Body of pancreas (tissue), 4 donors: Measurements from ENCODE around the gene BMP6.

Source experiments
- POLR2A ChIP-seq, 3 donors: fragments of 450-650 bp; IDR thresholded peaks; one replicate each; pipeline ENCODE4 v1.6.1; 2016; ENCODE audit warnings: antibody characterized with exemption in 3 of 3, mild to moderate bottlenecking in 2 of 3
- TF ChIP-seq, protein P1 (sequence below), 7 experiments: fragments of 450-650 bp in 4 of 7; fragments of 200-600 bp in 3 of 7; sonication (generic) in 3 of 7; IDR thresholded peaks; one replicate each; pipeline ENCODE4 v1.5.1; 2016 to 2019; ENCODE audit warnings: antibody characterized with exemption in 7 of 7

DNA sequence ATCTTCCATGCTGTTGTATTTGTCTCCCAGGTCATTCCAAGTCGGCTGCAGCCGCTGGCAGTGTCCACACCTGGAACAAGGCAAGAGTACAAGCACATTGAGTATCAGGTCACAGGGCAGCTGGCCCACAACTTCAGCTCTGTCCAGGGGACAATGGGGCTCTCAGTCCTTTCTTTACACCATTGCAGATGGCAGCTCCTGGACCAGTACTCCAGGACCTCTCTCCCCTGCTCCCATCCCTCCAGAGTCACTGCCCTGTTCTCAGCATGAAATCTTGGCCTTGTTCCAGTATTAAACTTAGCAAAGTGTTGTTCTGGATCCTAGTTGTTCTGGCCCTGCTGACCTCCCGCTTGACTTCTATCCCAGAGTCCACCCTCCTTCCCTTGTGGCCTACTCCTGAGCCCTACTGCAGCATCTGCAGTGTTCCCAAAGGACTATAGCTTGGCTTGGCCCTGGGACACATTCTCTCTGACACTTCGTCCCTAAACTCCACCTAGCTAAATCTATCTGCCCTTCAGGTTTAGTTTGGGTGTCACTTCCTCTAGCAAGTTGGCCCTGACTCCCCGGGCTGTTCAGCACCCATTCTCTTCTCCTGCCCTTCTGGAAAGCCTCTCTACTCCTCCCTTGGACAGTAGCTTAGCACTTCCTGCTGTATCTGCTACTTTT is 178.9 kb downstream of the BMP6 start:
- TF ChIP-seq POLR2A (IDR thresholded peaks at IDR 0.05): no peak
- TF ChIP-seq, protein P1, sequence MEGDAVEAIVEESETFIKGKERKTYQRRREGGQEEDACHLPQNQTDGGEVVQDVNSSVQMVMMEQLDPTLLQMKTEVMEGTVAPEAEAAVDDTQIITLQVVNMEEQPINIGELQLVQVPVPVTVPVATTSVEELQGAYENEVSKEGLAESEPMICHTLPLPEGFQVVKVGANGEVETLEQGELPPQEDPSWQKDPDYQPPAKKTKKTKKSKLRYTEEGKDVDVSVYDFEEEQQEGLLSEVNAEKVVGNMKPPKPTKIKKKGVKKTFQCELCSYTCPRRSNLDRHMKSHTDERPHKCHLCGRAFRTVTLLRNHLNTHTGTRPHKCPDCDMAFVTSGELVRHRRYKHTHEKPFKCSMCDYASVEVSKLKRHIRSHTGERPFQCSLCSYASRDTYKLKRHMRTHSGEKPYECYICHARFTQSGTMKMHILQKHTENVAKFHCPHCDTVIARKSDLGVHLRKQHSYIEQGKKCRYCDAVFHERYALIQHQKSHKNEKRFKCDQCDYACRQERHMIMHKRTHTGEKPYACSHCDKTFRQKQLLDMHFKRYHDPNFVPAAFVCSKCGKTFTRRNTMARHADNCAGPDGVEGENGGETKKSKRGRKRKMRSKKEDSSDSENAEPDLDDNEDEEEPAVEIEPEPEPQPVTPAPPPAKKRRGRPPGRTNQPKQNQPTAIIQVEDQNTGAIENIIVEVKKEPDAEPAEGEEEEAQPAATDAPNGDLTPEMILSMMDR (IDR thresholded peaks at IDR 0.05): no peak
